ENCODE results near the gene CDK6. TPM values are rescaled to one million over a fixed set of nuclear protein-coding genes. Genes with fewer than 3 reads are reported as not detected.

The CDK6 gene
- total and polyA plus RNA-seq, 2 experiments from 2014 or later: 7.4 to 23.7 TPM

GRCh38 chr7:92749327-92749755, 87.0 kb downstream of the CDK6 start (continued):
- TF ChIP-seq REST (IDR thresholded peaks at IDR 0.05; ENCODE audit: unreplicated experiment) (no peak), JUNB (IDR thresholded peaks at IDR 0.05; ENCODE audit: unreplicated experiment) (no peak), EZH2 (IDR thresholded peaks at IDR 0.05; ENCODE audit: low read depth, unreplicated experiment) (no peak), ZNF331 (CRISPR knock-in tag; IDR thresholded peaks at IDR 0.05; ENCODE audit: low read depth) (no peak), STAT1 (IDR thresholded peaks at IDR 0.05; ENCODE audit: unreplicated experiment) (no peak), ETS1 (IDR thresholded peaks at IDR 0.05) (no peak), CREB1 (CRISPR knock-in tag; IDR thresholded peaks at IDR 0.05; ENCODE audit: low read depth) (no peak), ZNF114 (CRISPR knock-in tag; IDR thresholded peaks at IDR 0.05) (no peak), NANOG (IDR thresholded peaks at IDR 0.05; ENCODE audit: borderline replicate concordance) (no peak), EZH2phosphoT487 (IDR thresholded peaks at IDR 0.05; ENCODE audit: unreplicated experiment) (no peak)

GRCh38 chr7:92748495-92748894, 87.9 kb downstream of the CDK6 start:
- Histone ChIP-seq H3K27ac (ENCODE audit: low read depth) (no peak overlapping the region), H2AFZ (no peak overlapping the region), H3F3A (replicated peaks; ENCODE audit: low read depth) (no peaks in the 10 kb centered on the region), H3K79me2 (replicated peaks; ENCODE audit: insufficient read depth) (no peaks in the 10 kb centered on the region), H3K4me2 (no peak overlapping the region), H3K27me3 (ENCODE audit: insufficient read depth) (no peaks in the 10 kb centered on the region), H4K20me1 (replicated peaks; ENCODE audit: insufficient read depth) (no peaks in the 10 kb centered on the region), H3K4me3 (no peak overlapping the region), H3K4me1 (ENCODE audit: insufficient read depth) (peaks cover 35% of the 10 kb centered on the region), H3K9me2 (ENCODE audit: insufficient read depth) (peaks cover 5% of the 10 kb centered on the region; the same call in 1 of the 2 replicates), H3K36me3 (ENCODE audit: insufficient read depth) (no peaks in the 10 kb centered on the region)
- Mint-ChIP-seq H3K36me3 (ENCODE audit: low read depth) (no peaks in the 10 kb centered on the region), H3K27ac (no peak overlapping the region), H3K4me1 (peaks cover 33% of the 10 kb centered on the region), H3K27me3 (ENCODE audit: insufficient read depth, low read depth, poor library complexity) (peaks cover 3% of the 10 kb centered on the region), H3K9me3 (no peaks in the 10 kb centered on the region), H3K4me3 (no peak overlapping the region)
- ATAC-seq (no peak), DNase-seq (ENCODE audit: low spot score) (no peak)
- no peak for TF ChIP-seq STAT1 (IDR thresholded peaks at IDR 0.05; ENCODE audit: unreplicated experiment)
